Hematopoietic multipotent progenitor cell treated with erythropoietin and hydrocortisone succinate and interleukin-3 and kit ligand, for 15 days (in vitro differentiated cells): ENCODE results near the gene PBX1.

Experiments
- DNase-seq: peaks from one replicate; pipeline ENCODE4 v3.0.0-alpha.2; 2015; ENCODE audit warnings: low spot score

The PBX1 gene

GRCh38 chr1:164783778-164784555 is 225.0 kb downstream of the PBX1 start:
- no peak for DNase-seq

- no peak for DNase-seq
Observed at GRCh38 chr1:164784960-164785359, 226.0 kb downstream of the PBX1 start.

GRCh38 chr1:164785841-164786534 is 227.0 kb downstream of the PBX1 start:
- no peak for DNase-seq

GRCh38 chr1:164786980-164787833 is 228.2 kb downstream of the PBX1 start:
- DNase-seq = peak; percentile 68

- DNase-seq = no peak
Observed at GRCh38 chr1:164787834-164788231, 228.8 kb downstream of the PBX1 start.

GRCh38 chr1:164790081-164790480 is 231.1 kb downstream of the PBX1 start:
- no peak for DNase-seq

- no peak for DNase-seq
Observed at GRCh38 chr1:164792410-164793004, 233.5 kb downstream of the PBX1 start.

- no peak for DNase-seq
Observed at GRCh38 chr1:164794356-164794755, 235.4 kb downstream of the PBX1 start.

GRCh38 chr1:164796916-164797315 is 237.9 kb downstream of the PBX1 start:
- DNase-seq = no peak

- no peak for DNase-seq
Observed at GRCh38 chr1:164801246-164801731, 242.3 kb downstream of the PBX1 start.

- DNase-seq = no peak
Observed at GRCh38 chr1:164801791-164802502, 243.0 kb downstream of the PBX1 start.

GRCh38 chr1:164802529-164803282 is 243.7 kb downstream of the PBX1 start:
- no peak for DNase-seq

- no peak for DNase-seq
Observed at GRCh38 chr1:164803366-164803765, 244.4 kb downstream of the PBX1 start.

GRCh38 chr1:164804366-164804765 is 245.4 kb downstream of the PBX1 start:
- no peak for DNase-seq

GRCh38 chr1:164805399-164805798 is 246.4 kb downstream of the PBX1 start:
- DNase-seq = no peak

- DNase-seq = no peak
Observed at GRCh38 chr1:164806531-164806930, 247.5 kb downstream of the PBX1 start.

GRCh38 chr1:164813776-164814175 is 254.8 kb downstream of the PBX1 start:
- no peak for DNase-seq

- no peak for DNase-seq
Observed at GRCh38 chr1:164821648-164822047, 262.7 kb downstream of the PBX1 start.

- no peak for DNase-seq
Observed at GRCh38 chr1:164823486-164824279, 264.7 kb downstream of the PBX1 start.

GRCh38 chr1:164824542-164824941 is 265.6 kb downstream of the PBX1 start:
- no peak for DNase-seq
